ENCODE results near the gene TMC3.

DNA sequence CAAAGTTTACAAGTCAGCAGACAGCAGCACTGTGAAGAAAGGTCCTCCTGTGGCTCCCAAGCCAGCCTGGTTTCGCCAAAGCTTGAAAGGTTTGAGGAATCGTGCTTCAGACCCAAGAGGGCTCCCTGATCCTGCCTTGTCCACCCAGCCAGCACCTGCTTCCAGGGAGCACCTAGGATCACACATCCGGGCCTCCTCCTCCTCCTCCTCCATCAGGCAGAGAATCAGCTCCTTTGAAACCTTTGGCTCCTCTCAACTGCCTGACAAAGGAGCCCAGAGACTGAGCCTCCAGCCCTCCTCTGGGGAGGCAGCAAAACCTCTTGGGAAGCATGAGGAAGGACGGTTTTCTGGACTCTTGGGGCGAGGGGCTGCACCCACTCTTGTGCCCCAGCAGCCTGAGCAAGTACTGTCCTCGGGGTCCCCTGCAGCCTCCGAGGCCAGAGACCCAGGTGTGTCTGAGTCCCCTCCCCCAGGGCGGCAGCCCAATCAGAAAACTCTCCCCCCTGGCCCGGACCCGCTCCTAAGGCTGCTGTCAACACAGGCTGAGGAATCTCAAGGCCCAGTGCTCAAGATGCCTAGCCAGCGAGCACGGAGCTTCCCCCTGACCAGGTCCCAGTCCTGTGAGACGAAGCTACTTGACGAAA is 74.3 kb downstream of the TMC3 start:
- TF ChIP-seq, protein P1, sequence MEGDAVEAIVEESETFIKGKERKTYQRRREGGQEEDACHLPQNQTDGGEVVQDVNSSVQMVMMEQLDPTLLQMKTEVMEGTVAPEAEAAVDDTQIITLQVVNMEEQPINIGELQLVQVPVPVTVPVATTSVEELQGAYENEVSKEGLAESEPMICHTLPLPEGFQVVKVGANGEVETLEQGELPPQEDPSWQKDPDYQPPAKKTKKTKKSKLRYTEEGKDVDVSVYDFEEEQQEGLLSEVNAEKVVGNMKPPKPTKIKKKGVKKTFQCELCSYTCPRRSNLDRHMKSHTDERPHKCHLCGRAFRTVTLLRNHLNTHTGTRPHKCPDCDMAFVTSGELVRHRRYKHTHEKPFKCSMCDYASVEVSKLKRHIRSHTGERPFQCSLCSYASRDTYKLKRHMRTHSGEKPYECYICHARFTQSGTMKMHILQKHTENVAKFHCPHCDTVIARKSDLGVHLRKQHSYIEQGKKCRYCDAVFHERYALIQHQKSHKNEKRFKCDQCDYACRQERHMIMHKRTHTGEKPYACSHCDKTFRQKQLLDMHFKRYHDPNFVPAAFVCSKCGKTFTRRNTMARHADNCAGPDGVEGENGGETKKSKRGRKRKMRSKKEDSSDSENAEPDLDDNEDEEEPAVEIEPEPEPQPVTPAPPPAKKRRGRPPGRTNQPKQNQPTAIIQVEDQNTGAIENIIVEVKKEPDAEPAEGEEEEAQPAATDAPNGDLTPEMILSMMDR (IDR thresholded peaks at IDR 0.05): no peak
- TF ChIP-seq POLR2A (IDR thresholded peaks at IDR 0.05): no peak
